ENCODE results near the gene SPART.

Gene SPART

GRCh38 chr13:36258831-36259230, 87.4 kb downstream of the SPART start:
- H3K36me3 ChIP-seq (ENCODE audit: insufficient read depth, low read length), result no peaks in the 10 kb centered on the region
- no peaks in the 10 kb centered on the region for H3K27me3 ChIP-seq (ENCODE audit: insufficient read depth, low read length, poor library complexity, severe bottlenecking)
- no peaks in the 10 kb centered on the region for H3F3A ChIP-seq (ENCODE audit: low read depth)
- no peaks in the 10 kb centered on the region for H3K9me2 ChIP-seq (replicated peaks; ENCODE audit: low read depth, low read length)
- TF ChIP-seq EZH2phosphoT487 (IDR thresholded peaks at IDR 0.05; ENCODE audit: borderline replicate concordance), result no peak
- no peak for TF ChIP-seq CTCF (conservative IDR thresholded peaks at IDR 0.05; ENCODE audit: low read length)
- H3K4me2 ChIP-seq (ENCODE audit: low read depth, low read length, poor library complexity, severe bottlenecking), result no peak overlapping the region
- no peaks in the 10 kb centered on the region for H3K79me2 ChIP-seq (ENCODE audit: insufficient read depth, low read length)
- H4K20me1 ChIP-seq (ENCODE audit: insufficient read depth, low read length, poor library complexity, severe bottlenecking), result no peaks in the 10 kb centered on the region
- H3K9me3 ChIP-seq (ENCODE audit: insufficient read depth, low read depth, low read length), result no peaks in the 10 kb centered on the region
- H3K9ac ChIP-seq (ENCODE audit: low read depth, low read length, poor library complexity, severe bottlenecking), result no peak overlapping the region
- no peaks in the 10 kb centered on the region for H3K4me1 ChIP-seq (ENCODE audit: insufficient read depth, low read length, poor library complexity, severe bottlenecking)
- H3K4me3 ChIP-seq (ENCODE audit: low read length, poor library complexity, severe bottlenecking), result no peak overlapping the region
- H2AFZ ChIP-seq (ENCODE audit: low read length), result no peak overlapping the region
